GM12874 (cell line): ENCODE measurements around the gene CASQ1.

Experiments used
- CTCF ChIP-seq: IDR thresholded peaks from 2 replicates; pipeline ENCODE4 v1.5.1; 2011; ENCODE audit warnings: low read depth, mild to moderate bottlenecking, control low read depth, low read length, moderate library complexity; ENCODE audit not compliant: insufficient read depth

CASQ1 gene

GRCh38 chr1:160219062-160219929, 28.9 kb downstream of the CASQ1 start:
- TF ChIP-seq CTCF: no peak

- TF ChIP-seq CTCF: no peak
These were observed 29.9 kb downstream of the CASQ1 start for GRCh38 chr1:160220301-160220700.

- TF ChIP-seq CTCF: no peak
These were observed 30.7 kb downstream of the CASQ1 start for GRCh38 chr1:160221089-160221488.

GRCh38 chr1:160222546-160222945, 32.2 kb downstream of the CASQ1 start:
- no peak for TF ChIP-seq CTCF

- TF ChIP-seq CTCF: no peak
These were observed 34.2 kb downstream of the CASQ1 start for GRCh38 chr1:160224606-160225005.

GRCh38 chr1:160225345-160225744, 35.0 kb downstream of the CASQ1 start:
- TF ChIP-seq CTCF: no peak

GRCh38 chr1:160226623-160227022, 36.2 kb downstream of the CASQ1 start:
- no peak for TF ChIP-seq CTCF
